Lower leg skin (tissue), 4 donors: Measurements from ENCODE around the gene MUC20. TPM values are rescaled to one million over a fixed set of nuclear protein-coding genes. Genes with fewer than 3 reads are reported as not detected.

Experiments used
- DNase-seq, 2 donors: peaks; one replicate each; pipeline ENCODE4 v3.0.0-alpha.2; 2019; ENCODE audit warnings: low spot score in 2 of 2
- H3K4me3 ChIP-seq: fragments of 200-600 bp; sonication (generic); 2 replicates; pipeline ENCODE4 v1.5.1; 2017; ENCODE audit warnings: mild to moderate bottlenecking, low read depth; ENCODE audit not compliant: poor library complexity, severe bottlenecking
- POLR2A ChIP-seq, 2 donors: fragments of 450-650 bp; IDR thresholded peaks; one replicate each; pipeline ENCODE4 v1.6.1; 2016 to 2017; ENCODE audit warnings: antibody characterized with exemption in 2 of 2, mild to moderate bottlenecking in 1 of 2, moderate library complexity in 1 of 2
- WGBS, 2 donors: methylation state at CpG; one replicate each; pipeline ENCODE4 v1.1.5; 2018; 5-methylcytosine and 5-hydroxymethylcytosine counted together
- intact Hi-C: fragments of 100-400 bp; cut with DNase I; formaldehyde crosslinking; loops from one replicate; pipeline ENCODE4 v1.15.0; 2023; ENCODE audit warnings: low total_unique reads
- total RNA-seq, 4 donors: library from RNA; depleted of rRNA; stranded (reverse); fragments of >200 nt; gene quantifications; one replicate each; pipeline ENCODE4 v1.1.0, GENCODE V29; 2016
- TF ChIP-seq, protein P1 (sequence below), 3 donors: fragments of 450-650 bp; IDR thresholded peaks; one replicate each; pipeline ENCODE4 v1.5.1; 2016; ENCODE audit warnings: antibody characterized with exemption in 3 of 3, mild to moderate bottlenecking in 3 of 3, moderate library complexity in 2 of 3

MUC20 gene
- total RNA-seq, 4 donors from 2014 or later = 1.0 to 15.1 (median 5.5) TPM

DNA sequence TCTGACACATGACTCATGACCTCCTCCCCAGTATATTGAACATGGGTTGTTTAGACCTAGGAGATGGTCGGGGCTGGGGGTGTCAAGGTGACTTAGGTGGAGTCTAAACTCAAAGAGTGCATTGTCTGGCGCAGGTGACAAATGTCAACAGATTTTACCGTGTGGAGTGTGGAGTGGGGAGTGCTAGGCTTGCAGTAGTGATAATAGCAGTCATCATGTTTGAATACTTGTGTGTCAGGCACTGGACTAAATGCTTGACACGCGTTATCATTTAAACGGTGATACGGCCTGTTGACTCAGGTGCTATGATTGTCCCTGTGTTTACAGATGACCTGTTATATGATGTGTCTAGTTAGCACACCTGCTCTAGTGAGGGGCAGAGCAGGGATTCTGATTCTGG lies 30.8 kb downstream of the MUC20 start:
- WGBS, 2 donors = 80 to 82% methylated on average over 7 of the region's 7 CpGs
- DNase-seq = no peak
- TF ChIP-seq, protein P1, sequence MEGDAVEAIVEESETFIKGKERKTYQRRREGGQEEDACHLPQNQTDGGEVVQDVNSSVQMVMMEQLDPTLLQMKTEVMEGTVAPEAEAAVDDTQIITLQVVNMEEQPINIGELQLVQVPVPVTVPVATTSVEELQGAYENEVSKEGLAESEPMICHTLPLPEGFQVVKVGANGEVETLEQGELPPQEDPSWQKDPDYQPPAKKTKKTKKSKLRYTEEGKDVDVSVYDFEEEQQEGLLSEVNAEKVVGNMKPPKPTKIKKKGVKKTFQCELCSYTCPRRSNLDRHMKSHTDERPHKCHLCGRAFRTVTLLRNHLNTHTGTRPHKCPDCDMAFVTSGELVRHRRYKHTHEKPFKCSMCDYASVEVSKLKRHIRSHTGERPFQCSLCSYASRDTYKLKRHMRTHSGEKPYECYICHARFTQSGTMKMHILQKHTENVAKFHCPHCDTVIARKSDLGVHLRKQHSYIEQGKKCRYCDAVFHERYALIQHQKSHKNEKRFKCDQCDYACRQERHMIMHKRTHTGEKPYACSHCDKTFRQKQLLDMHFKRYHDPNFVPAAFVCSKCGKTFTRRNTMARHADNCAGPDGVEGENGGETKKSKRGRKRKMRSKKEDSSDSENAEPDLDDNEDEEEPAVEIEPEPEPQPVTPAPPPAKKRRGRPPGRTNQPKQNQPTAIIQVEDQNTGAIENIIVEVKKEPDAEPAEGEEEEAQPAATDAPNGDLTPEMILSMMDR (IDR thresholded peaks at IDR 0.05) = no peak
- TF ChIP-seq POLR2A (IDR thresholded peaks at IDR 0.05) = no peak
- H3K4me3 ChIP-seq = no peak overlapping the region
- intact Hi-C loops = no loop called here

DNA sequence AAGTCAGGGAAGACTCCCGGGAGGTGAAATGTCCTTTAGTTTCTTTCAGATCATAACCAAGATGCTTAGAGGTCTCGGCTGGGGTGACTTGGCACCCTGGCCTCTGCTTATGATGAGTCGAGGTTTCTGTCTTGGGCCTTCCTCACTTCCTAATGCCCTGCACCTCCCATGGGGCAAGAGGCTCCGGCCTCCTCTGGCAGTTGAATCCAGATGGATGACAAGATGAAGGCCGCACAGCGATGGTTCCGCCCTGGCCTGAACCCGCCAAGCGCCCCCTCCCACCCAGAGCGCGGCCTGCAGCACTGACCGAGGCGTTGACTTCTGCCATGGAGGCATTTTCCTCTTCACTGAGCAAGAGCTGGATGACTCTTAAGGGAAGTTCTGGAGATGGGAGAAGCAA lies 31.3 kb downstream of the MUC20 start:
- WGBS, 2 donors = 89 to 94% methylated on average over 13 of the region's 13 CpGs
- TF ChIP-seq, protein P1 (IDR thresholded peaks at IDR 0.05) = no peak
- no peak for TF ChIP-seq POLR2A (IDR thresholded peaks at IDR 0.05)
- intact Hi-C loops = no loop called here
- DNase-seq = no peak
- no peak overlapping the region for H3K4me3 ChIP-seq

DNA sequence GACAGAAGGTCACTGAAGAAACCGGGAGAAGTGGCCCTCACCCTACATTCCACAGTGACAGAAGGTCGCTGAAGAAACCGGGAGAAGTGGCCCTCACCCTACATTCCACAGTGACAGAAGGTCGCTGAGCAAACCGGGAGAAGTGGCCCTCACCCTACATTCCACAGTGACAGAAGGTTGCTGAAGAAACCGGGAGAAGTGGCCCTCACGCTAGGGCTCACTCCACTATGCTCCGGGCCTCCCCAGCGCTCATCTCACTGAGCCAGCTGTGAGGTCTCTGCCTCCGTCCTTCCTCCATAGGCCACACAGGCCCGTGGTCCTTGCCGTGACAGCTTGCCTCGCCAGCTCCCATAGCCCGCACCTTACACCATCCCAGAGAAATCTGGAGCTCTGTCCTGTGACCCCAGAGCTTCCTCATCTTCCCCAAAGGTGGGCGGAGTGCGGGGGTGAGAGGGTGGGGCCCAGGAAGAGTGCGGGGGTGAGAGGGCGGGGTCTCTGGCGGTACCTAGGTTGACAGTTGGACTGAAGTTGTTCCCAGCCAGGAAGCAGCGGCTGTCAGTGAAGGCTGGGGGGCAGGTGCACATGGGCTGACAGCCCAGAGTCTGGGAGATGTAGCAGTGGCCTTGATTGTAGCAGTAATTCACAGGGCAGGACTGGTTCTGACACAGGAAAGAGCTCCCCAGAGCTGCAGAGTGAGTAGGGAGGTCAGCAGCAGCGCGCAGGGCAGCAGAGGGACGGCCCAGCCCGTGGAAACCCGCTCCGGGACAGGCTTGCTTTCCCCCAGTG lies 32.0 kb downstream of the MUC20 start:
- intact Hi-C loops = no loop called here

DNA sequence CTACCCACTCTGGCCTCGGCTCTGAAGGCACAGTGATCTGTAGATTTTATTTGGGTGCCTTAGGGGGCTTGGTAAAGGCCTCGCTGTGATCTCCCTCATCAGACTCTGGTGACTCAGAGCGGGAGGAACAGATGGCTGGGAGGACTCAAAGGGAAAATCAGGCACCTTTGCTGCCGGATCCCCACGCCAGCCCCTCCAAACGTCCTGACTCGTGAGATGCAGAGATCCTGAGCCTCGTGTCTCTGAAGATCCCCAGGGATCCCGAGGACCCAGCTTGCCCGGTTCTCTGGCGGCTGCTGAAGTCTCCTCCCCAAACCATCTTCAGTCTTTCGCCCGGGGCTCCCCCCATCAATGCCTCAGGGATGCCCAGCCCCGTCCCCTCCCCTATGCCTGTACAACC lies 32.8 kb downstream of the MUC20 start:
- intact Hi-C loops = no loop called here
- TF ChIP-seq, protein P1 (IDR thresholded peaks at IDR 0.05) = no peak
- no peak for TF ChIP-seq POLR2A (IDR thresholded peaks at IDR 0.05)
- no peak for DNase-seq
- no peak overlapping the region for H3K4me3 ChIP-seq
- 69 to 70% methylated on average over 13 to 14 of the region's 14 CpGs for WGBS, 2 donors

More for the DNA sequence above, 32.0 kb downstream of the MUC20 start:
- no peak for DNase-seq
- no peak overlapping the region for H3K4me3 ChIP-seq
- TF ChIP-seq, protein P1 (IDR thresholded peaks at IDR 0.05) = no peak
- no peak for TF ChIP-seq POLR2A (IDR thresholded peaks at IDR 0.05)
- WGBS, 2 donors = 84 to 85% methylated on average over 26 of the region's 26 CpGs

DNA sequence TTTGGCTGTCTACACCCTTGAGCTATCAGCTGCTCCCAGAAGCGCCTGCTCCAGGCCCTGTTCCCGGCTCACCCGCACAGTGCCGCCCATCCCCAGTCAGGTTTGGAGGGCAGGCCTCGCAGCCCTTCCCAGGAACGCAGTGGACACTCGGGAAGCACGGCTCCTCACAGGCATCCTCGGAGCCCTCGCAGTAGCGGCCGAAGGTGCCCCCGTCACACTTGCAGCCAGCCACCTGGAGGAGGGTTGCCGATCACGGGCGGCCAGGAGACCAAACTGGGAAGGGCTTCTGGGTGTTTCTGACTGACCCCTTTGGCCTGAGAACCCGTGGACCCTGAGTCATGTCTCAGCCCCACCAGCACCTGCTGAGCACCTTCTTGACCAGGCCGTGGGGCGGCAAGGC lies 33.4 kb downstream of the MUC20 start:
- intact Hi-C loops = no loop called here
- WGBS, 2 donors = 91 to 97% methylated on average over 19 of the region's 19 CpGs
- no peak for TF ChIP-seq POLR2A (IDR thresholded peaks at IDR 0.05)
- TF ChIP-seq, protein P1 (IDR thresholded peaks at IDR 0.05) = no peak
- no peak overlapping the region for H3K4me3 ChIP-seq
- DNase-seq = no peak

DNA sequence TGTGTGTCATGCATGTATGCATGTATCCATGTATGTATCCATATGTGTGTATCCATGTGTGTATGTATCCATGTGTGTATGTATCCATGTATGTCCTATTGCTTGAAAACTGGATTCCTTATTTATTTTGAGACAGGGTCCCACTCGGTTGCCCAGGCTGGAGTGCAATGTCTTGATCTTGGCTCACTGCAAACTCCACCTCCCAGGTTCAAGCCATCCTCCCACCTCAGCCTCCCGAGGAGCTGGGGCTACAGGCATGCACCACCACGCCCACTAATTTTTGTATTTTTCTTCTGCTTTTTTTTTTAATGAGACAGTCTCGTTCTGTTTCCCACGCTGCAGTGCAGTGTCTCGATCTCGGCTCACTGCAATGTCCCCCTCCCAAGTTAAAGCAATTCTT lies 34.1 kb downstream of the MUC20 start:
- intact Hi-C loops = no loop called here
- TF ChIP-seq, protein P1 (IDR thresholded peaks at IDR 0.05) = no peak
- no peak for TF ChIP-seq POLR2A (IDR thresholded peaks at IDR 0.05)
- no peak overlapping the region for H3K4me3 ChIP-seq
- DNase-seq = no peak
- WGBS, 2 donors = 79 to 86% methylated on average over 7 of the region's 7 CpGs
